ENCODE results near the gene DUOXA2.
A peak's percentile ranks its signal among the peaks of the same experiment; 100 is the strongest.
"Not testable (repeated sequence)": the region's sequence is repeated elsewhere in the genome, so short reads cannot be mapped to it uniquely, and the experiment has no call there.

The DUOXA2 gene

GRCh38 chr15:45134046-45134445 is 19.9 kb downstream of the DUOXA2 start:
- no peak for TF ChIP-seq CTCF (IDR thresholded peaks at IDR 0.05; ENCODE audit: control insufficient read depth, extremely low read depth, insufficient read depth)

GRCh38 chr15:45134682-45135604 is 20.8 kb downstream of the DUOXA2 start:
- no peak overlapping the region for H3K4me3 ChIP-seq (ENCODE audit: low read depth, low read length)
- no peak for DNase-seq (ENCODE audit: low read depth)
- no peak for TF ChIP-seq CTCF (IDR thresholded peaks at IDR 0.05; ENCODE audit: control insufficient read depth, extremely low read depth, insufficient read depth)

More at GRCh38 chr15:45134046-45134445, 19.9 kb downstream of the DUOXA2 start:
- H3K4me3 ChIP-seq (ENCODE audit: low read depth, low read length) = no peak overlapping the region
- DNase-seq (ENCODE audit: low read depth) = no peak

GRCh38 chr15:45135705-45136377 is 21.7 kb downstream of the DUOXA2 start:
- DNase-seq (ENCODE audit: low read depth); H3K4me3 ChIP-seq (ENCODE audit: low read depth, low read length): not testable (repeated sequence)

DNA sequence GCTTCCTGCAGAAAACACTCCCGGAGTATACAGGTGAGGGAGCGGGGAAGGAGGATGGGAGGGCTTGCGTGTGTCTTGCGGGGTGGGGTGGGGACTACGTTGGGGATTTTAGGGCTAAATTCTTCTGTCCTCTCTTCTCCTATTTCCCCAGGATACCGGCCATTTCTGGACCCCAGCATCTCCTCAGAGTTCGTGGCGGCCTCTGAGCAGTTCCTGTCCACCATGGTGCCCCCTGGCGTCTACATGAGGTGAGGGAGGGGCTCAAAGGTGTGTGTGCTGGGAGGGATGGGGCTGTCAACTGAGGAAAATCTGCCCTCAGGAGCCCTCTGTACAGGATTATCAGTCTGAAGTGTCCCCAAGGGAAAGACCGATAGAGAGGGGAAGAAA is 22.2 kb downstream of the DUOXA2 start:
- TF ChIP-seq CTCF (IDR thresholded peaks at IDR 0.05; ENCODE audit: control insufficient read depth, extremely low read depth, insufficient read depth) = peak; percentile 21; the same call in 1 of the 2 replicates
- H3K4me3 ChIP-seq (ENCODE audit: low read depth, low read length) = no peak overlapping the region
- DNase-seq (ENCODE audit: low read depth) = no peak

- DNase-seq (ENCODE audit: low read depth) = no peak
- TF ChIP-seq CTCF (IDR thresholded peaks at IDR 0.05; ENCODE audit: control insufficient read depth, extremely low read depth, insufficient read depth) = no peak
- no peak overlapping the region for H3K4me3 ChIP-seq (ENCODE audit: low read depth, low read length)
These were observed 23.6 kb downstream of the DUOXA2 start for GRCh38 chr15:45137703-45138102.

- no peak overlapping the region for H3K4me3 ChIP-seq (ENCODE audit: low read depth, low read length)
- DNase-seq (ENCODE audit: low read depth) = no peak
- TF ChIP-seq CTCF (IDR thresholded peaks at IDR 0.05; ENCODE audit: control insufficient read depth, extremely low read depth, insufficient read depth) = no peak
These were observed 25.0 kb downstream of the DUOXA2 start for GRCh38 chr15:45138814-45139765.

Measured in LNCaP clone FGC (cell line).